GM19468 (cell line): ENCODE measurements around the gene AP3S2.

Experiments
- ATAC-seq: cut with Tn5 transposase; IDR thresholded peaks from one replicate; pipeline ENCODE4 v1.9.1; 2021; ENCODE audit warnings: mild to moderate bottlenecking, moderate library complexity, moderate number of reproducible peaks; ENCODE audit not compliant: unreplicated experiment; ENCODE audit errors: extremely low read depth

Gene AP3S2

DNA sequence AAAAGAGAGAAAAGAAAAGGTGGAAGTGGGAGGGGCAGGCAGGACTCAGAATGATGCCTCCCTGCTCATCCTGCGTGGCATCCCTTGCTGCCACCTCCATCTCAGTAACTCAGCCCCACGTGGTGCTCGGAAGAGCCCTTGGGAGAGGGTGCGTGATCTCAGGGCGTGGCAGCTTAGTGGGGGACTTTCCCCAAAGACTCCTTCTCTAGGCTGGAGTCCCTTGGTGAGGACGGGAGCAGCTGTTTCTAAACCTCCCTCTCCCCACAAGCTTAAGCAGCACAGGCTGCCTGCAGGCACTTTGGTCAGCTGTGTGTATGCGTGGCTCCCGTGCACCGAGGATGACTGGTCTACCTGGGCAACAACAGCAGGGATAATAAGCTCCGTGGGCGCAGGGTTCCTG lies 71.8 kb downstream of the AP3S2 start:
- ATAC-seq: no peak

DNA sequence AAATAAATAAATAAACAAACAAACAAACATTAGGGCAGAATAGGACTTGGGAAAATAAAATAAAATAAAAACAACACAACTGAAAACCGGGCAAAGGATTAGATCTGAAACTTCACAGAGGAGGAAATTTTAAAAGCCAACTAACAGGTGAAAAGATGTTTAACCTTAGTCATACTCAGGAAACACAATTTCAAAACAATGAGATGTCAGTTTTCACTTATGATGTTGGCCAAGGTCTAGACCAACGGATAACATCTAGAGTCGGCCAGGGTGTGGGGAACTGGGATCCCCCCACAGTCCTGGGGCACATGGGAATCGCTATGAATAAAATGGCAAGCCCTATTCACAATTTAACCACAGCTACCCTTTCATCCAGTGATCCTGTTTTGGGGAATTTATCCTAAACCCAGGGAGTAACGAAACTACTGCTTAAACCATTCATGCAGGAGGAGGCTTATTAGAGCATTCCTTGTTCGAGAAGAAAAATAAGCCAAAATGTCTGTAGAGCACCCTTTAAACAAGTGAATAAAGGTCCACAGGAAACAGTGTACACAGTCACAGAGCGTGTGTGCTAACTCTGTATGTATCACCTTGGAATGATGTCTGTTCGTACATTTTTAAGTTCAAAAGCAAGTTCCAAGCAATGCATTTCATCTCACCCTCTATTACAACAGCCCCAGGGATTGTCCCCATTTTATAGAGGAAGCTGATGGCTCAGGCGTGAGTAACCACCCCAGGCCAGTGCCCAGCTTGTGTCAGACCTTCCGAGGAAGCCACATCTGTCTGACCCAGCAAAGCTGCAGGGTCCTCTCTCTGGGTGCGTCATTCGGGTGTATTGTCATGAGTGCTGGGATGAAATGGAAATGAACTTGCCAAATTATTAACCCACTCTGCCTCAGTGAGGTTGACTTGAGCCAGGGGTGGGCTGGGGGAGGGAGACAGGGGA lies 72.9 kb downstream of the AP3S2 start:
- no peak for ATAC-seq

DNA sequence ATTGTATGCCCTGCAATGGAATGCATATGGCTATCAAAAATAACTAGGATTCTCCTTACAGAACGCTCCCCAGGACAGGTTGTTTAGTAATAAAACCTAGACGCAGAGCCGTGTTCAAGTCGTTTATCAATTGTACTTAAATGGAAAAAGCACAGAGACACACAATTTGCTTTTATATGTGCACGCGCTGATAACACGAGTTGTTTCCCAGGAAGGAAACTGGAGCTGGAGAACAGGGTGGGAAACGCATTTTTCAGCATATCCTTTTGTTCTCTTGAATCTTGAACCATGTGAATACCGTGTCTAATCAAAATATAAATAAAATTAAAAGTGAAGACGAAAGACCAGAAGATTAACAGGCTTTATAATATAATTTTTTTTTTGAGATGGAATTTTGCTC lies 75.5 kb downstream of the AP3S2 start:
- ATAC-seq: no peak

DNA sequence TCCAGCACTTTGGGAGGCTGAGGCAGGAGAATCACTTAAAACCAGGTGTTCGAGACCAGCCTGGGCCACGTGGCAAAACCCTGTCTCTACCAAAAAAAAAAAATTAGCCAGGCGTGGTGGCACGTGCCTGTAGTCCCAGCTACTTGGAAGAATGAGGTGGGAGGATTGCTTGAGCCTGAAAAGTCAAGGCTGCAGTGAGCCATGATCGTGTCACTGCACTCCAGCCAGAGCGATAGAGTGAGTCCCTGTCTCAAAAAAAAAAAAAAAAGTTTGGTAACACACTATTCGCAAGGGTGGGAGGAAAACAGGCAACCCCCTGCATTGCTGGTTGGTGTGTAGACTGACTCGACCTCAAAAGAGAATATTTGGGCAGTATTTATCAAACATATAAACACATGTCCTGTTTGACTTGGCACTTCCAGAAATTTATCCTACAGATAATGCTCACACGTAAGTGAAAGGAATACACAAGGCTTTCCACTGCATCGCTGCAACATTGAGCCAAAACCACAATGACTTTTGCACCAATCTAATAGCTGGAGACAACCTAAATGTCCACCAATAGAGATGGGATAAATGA lies 76.0 kb downstream of the AP3S2 start:
- no peak for ATAC-seq

DNA sequence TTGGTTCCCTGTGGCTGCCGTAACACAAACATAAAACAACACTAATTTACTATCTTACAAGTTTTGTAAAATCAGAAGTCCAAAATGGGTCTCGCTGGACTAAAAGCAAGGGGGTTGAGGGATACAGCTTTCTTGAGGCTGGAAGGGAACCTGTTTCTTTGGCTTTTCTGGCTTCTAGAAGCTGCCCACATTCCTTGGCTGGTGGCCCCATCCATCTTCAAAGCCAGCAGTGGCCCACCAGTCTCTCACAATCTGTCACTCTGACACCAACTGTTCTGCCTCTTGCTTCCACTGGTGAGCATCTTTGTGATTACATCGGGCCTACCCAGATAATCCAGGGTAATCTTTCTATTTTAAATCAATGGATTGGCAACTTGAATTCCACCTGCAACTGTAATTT lies 78.0 kb downstream of the AP3S2 start:
- no peak for ATAC-seq

DNA sequence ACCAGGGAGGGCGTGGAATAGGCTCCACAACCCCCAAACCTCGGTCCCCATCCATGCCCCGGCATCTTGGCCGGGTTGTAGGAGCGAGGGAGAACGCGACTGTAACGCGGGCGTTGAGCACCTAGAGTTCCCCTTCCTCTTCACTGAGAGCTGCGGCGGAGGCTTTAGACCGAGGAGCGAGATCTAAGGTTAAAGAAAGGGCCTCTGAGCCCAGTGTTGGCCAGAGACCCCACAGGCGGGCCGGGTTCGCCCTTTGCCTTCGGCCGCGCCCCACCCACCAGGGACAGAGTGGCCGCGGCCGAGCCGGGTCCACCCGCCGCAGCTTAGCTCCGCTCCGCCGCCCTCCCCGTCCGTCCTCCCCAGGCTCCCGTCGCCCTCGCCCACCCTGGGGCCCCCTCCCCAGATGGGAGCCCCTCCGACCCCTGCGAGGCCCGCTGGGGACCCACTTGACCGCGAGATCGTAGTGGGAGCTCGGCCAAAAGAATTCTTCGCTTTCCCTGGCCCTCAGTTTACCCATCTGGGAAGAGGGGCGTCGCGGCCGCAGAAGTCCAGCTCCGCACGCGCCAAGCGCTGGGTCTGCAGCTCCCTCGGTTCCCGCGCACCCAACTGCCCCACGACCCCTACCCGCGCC lies 79.6 kb downstream of the AP3S2 start:
- no peak for ATAC-seq

DNA sequence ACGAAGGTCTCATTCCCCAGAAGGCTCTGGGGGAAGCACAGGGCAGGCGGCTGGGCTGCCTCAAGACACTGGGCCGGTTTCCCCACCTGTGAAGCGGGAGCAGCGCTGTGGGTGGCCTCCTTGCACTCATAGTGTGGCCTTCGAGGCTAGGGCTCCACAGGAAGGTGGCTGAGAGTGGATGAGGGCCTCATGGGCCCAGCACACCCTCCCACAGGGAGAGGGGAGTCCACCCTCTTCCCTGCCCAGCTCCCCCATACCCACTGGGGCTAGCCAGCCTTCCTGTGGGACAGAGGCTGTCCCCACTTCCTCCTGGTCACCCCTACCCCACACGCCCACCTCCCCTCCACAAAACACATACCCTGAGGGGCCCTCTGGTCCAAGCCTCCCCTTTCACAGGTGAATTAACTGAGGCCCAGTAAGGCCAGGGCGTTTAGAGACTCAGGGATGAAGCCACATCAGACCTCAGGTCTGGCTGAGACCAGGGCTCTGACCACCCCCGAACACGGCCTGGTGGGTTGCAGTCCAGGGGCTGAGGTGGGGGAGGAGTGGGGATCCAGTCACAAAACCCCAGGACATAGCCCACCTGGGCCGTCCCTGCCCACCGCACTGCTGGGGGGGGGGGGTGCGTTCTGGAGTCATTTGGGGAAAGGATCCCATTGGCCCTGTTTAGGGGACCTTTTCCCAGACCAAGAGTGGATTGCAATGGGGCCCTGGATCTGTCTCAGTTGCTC lies 80.2 kb downstream of the AP3S2 start:
- no peak for ATAC-seq

DNA sequence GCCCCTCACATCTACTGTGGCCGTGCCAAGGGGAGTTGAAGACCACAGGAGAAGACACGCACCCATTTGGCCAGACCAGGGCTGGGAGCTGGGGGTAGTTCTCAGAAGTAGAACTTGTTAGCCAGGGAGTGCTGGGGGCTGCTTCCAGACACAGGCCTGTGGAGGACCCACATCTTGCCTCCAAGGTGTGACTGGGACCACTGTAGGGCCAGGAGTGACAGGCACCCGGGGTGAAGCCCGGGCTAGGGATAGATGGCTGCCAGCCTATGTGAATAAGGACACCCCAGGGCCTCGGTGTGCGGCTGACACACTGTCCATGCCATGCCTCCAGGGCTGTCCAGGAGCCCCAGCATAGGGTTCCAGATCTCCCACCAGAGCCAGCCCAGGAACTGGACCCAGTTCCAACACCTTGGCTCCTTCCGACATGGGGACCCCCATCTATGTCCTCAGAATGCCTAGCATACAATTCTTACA lies 80.9 kb downstream of the AP3S2 start:
- ATAC-seq: no peak

DNA sequence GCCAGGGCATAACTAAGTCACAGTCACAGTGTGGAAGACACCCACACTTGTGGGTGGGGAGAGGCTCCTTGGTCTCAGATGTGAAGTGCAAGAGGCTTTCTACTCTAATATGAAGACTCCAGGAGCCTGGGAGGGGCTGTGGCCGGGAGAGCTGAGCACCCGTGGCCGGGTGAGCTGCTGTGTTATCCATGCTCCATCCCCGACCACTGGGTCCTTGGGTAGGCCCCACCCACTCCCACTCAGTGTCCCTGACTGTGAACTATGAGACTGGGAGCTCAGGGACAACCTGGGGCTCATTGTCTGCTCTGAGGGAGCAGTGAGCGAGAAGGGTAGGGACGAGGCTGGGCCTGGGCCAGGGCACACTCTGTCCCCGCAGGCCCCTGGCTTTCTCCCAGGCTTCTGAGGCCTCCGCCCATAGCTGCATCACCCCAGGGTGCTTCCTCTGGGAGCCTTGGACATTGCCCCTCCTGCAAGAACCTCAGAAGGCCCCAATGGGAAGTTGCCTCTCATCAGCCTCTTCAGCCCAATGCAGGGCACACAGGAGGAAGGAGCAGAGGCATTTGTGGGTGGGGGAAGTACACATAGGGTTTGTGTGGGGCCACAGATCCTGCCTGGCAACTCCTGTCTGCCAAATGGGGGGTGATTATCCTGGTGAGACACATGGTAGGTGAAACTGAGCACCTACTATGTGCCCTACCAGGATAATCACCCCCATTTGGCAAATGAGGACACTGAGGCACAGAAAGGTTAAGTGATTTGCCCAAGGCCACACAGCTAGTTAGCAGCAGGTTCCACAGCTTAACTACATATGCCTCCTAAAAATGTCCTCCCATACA lies 81.6 kb downstream of the AP3S2 start:
- ATAC-seq: no peak

DNA sequence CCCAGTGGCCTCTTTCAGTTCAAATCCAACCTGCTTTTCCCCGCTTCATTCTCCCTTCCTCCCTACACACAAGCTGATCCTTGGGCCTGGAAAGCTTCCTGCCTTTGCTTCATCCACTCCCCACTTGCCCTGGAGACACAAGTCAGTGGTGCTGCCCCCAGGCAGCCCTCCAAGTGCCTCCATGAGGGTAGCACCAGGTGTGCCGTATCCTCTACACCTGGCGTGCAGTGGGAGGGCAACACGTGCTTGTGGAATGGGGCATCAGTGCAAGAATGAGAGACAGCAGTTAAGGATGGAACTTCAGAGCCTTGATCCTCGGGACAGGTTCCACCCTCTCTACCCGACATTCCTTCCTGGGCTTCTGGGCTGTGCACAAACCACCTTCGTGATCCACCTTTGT lies 83.0 kb downstream of the AP3S2 start:
- ATAC-seq: no peak

DNA sequence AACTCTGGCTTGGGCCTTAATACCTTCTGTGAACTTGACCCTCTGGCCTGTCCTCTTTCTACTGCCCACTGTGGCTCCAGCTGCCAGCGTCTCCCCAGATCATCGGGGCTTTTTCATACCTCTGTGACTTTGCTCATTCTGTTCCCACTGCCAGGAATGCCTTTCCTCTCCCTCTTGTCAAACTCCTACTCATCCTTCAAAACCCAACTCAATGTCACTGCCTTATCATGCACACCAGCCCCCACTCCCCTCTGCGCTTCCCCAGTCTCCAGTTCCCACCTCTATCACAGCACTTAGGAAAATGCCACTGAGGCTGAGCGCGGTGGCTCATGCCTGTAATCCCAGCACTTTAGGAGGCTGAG lies 84.0 kb downstream of the AP3S2 start:
- no peak for ATAC-seq

DNA sequence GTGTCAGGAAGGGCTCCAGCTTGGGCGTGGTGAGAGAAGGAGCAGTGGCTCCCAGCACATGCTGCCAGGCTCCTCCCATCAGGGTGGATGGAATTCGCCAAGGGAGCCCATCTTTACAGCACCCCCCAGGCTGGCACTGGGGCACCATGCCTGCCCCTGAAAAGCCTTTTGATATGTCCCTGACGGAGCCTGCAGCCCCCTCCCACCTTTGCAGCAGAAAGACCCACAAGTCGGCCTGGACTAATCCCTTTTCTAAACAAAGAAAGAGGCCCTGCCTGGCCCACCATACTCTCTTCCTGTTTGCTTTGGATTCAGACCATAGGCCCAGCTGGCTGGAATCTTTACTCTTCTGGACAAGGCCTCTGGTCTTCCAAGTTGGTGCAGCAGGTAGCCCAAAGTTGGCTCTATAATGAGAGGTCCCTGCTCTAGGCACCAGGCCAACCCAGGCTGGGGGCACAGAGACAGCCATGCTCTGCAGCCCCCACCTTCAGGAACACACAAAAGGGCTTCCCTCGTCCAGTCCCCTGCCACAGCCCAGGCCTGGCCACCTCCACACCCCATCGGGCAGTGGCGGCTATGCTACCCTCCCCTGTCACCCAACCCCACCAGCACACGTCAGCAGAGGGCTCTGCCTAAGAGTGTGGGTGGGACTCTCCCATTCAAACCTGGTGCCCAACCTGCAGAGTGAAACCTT lies 84.6 kb downstream of the AP3S2 start:
- ATAC-seq: no peak

DNA sequence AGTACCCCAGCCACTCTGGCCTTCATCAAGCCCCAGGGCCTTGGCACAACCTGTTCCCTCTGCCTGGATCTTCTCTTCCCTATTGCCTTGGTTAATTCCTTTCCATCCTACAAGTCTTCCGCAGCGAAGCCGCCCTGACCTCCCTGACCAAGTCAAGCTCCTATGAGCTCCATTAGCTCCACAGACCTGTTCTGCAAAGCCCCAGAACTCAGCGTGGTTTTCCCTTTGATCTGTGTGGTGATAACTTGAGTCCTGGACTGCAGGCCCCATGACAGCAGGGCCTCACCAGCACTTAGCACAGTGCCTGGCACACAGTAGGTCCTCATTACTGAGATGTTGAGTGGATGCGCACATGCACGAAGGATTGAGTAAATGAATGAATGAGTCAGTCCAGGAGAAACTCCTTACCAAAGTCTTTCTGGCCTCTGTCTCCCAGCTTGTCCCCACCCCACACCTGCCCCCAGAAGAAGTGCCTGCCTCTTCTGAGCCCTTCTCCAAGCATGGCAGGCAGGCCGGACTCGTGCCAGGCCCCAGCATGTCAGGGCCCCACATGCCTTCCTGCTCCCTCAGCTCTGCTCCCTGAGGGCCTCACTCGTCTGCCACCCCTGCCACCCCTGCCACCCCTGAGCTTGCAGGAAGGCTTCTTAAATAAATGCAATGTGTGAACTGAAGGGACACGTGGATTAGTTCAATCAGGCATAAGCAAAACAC lies 85.5 kb downstream of the AP3S2 start:
- ATAC-seq: no peak

DNA sequence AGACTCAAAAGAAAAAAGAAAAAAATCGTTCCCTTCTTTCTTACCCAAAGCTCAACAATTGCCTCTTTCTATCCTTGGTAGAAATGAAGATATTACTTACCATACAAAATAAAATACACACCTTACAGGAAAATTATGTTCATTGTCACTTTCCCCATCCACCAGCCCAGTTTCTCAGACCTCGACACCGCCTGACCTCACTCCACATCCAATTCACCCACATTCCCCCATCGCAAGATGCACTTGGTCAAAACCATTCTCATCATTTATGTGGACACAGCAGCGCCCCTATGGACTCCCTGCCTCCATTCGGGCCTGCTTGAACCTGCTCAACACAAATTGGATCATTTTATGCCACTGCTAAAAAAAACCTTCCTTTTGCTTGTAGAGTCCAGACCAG lies 86.1 kb downstream of the AP3S2 start:
- ATAC-seq: no peak

DNA sequence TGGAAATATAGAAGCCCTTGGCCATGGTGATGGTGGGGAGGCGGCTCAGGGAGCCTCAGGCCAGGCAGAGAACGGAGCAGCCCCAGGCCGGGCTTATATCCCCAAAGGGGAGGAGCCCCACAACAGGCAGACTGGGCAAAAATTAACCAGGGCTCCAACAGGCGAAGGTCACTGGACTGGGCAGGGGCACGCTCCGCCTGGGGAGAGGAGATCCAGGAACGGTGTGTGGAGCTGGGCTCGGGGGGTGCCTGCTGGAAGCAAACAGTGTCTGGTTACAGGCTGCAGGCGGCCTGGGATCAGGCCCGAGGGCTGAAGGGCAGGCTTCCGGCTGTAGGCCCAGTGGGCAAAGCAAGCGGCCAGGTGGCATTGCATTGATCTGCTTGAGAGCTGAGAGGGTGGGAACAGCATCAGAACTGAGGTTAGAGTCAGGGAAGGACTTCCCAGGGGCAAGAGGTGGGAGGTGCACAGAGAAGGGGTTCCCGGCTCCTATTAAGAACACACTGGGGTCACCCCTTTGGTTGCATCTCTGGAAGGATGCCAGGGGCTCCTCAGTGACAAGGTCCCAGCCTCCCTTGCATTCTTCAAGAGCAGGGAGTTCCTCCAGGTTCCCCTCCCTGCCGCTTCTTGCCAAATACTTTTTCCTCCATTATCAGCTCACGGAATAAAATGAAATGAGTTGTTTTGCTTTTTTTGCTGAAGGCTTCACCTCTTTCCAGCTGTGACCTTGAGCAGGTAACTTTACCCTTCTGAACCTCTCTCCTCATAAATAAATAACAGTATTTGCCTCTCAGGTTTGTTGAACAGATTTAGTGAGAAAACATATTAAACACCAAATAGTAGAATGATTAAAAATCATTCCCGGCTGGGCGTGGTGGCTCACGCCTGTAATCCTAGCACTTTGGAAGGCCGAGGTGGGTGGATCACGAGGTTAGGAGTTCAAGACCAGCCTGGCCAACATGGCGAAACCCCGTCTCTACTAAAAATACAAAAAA lies 86.9 kb downstream of the AP3S2 start:
- no peak for ATAC-seq

DNA sequence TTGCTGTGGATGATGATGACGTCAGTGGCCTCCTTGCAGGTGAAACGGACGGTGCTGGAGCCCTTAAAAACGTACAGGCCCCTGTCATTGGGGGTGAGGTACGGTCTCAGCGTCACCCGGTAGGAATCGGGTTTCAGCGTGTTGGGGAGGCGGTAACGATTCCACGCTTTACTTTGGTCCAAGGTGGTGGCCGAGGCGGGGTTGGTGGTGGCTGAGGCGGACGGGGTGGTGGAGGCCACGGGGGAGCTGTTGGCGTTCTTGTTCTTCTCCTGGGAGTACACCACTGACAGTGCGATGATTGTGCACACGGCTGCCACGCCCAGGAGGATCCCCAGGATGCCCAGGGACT lies 87.6 kb downstream of the AP3S2 start:
- no peak for ATAC-seq
